SU-DHL-6 (cell line): ENCODE results near the gene TNS3.
A peak's percentile ranks its signal among the peaks of the same experiment; 100 is the strongest.

Experiments used
- H2AFZ ChIP-seq: fragments of 200-600 bp; sonication (generic); 2 replicates; pipeline ENCODE4 v1.6.1; 2014; ENCODE audit warnings: low read depth, mild to moderate bottlenecking, moderate library complexity, mixed read lengths, antibody characterized with exemption, low read length; ENCODE audit not compliant: severe bottlenecking
- H3F3A ChIP-seq: fragments of 200-600 bp; shearing (Covaris generic); 2 replicates; pipeline ENCODE4 v1.6.0; 2016; ENCODE audit warnings: antibody characterized with exemption, mild to moderate bottlenecking; ENCODE audit not compliant: insufficient read depth
- H3K27ac ChIP-seq: fragments of 200-600 bp; sonication (generic); 2 replicates; pipeline ENCODE4 v1.5.1; 2016; ENCODE audit warnings: low read depth, mild to moderate bottlenecking, low read length, moderate library complexity, mixed read lengths
- H3K27me3 ChIP-seq: fragments of 200-600 bp; sonication (generic), shearing (Covaris generic); 2 replicates; pipeline ENCODE4 v1.6.0; 2014; ENCODE audit warnings: mild to moderate bottlenecking, low read length
- H3K36me3 ChIP-seq: fragments of 200-600 bp; sonication (generic); 2 replicates; pipeline ENCODE4 v1.6.1; 2014; ENCODE audit warnings: mild to moderate bottlenecking, low read length, mixed read lengths
- H3K4me2 ChIP-seq: fragments of 300-600, 200-600 bp; shearing (Covaris generic), sonication (generic); 2 replicates; pipeline ENCODE4 v1.6.0; 2014; ENCODE audit warnings: low read length, low read depth, mild to moderate bottlenecking; ENCODE audit not compliant: poor library complexity, severe bottlenecking
- H3K4me3 ChIP-seq: fragments of 200-600 bp; sonication (generic); 2 replicates; pipeline ENCODE4 v1.5.1; 2014; ENCODE audit warnings: antibody characterized with exemption, low read length, mild to moderate bottlenecking, mixed read lengths; ENCODE audit not compliant: insufficient read depth, poor library complexity, severe bottlenecking
- H3K79me2 ChIP-seq: fragments of 200-600 bp; sonication (generic); 2 replicates; pipeline ENCODE4 v1.6.1; 2014; ENCODE audit warnings: mild to moderate bottlenecking, low read length, moderate library complexity; ENCODE audit not compliant: insufficient read depth
- H3K9ac ChIP-seq: fragments of 200-600 bp; sonication (generic); 2 replicates; pipeline ENCODE4 v1.7.0; 2014; ENCODE audit warnings: mild to moderate bottlenecking, low read length
- H3K9me2 ChIP-seq: fragments of 200-600 bp; sonication (generic); replicated peaks from 2 replicates; pipeline ENCODE4 v1.6.1; 2014; ENCODE audit warnings: low read length; ENCODE audit not compliant: insufficient read depth
- H3K9me3 ChIP-seq: fragments of 200-600 bp; sonication (generic); 2 replicates; pipeline ENCODE4 v1.6.1; 2014; ENCODE audit warnings: low read length, mixed read lengths; ENCODE audit not compliant: insufficient read depth
- H4K20me1 ChIP-seq: fragments of 200-600 bp; sonication (generic); 2 replicates; pipeline ENCODE4 v1.6.1; 2014; ENCODE audit warnings: low read depth, mild to moderate bottlenecking, antibody characterized with exemption, low read length, moderate library complexity, mixed read lengths
- EZH2phosphoT487 ChIP-seq: fragments of 200-600 bp; sonication (generic), shearing (Covaris generic); conservative IDR thresholded peaks from 2 replicates; pipeline ENCODE4 v1.6.1; 2018; ENCODE audit warnings: mild to moderate bottlenecking, antibody characterized with exemption, low read length, moderate library complexity, mixed read lengths
- TF ChIP-seq, protein P1 (sequence below): fragments of 200-600 bp; sonication (generic); IDR thresholded peaks from one replicate; pipeline ENCODE4 v1.5.1; 2017; ENCODE audit warnings: antibody characterized with exemption, mild to moderate bottlenecking, low read length, moderate library complexity; ENCODE audit not compliant: insufficient read depth, poor library complexity, severe bottlenecking

TNS3 gene

DNA sequence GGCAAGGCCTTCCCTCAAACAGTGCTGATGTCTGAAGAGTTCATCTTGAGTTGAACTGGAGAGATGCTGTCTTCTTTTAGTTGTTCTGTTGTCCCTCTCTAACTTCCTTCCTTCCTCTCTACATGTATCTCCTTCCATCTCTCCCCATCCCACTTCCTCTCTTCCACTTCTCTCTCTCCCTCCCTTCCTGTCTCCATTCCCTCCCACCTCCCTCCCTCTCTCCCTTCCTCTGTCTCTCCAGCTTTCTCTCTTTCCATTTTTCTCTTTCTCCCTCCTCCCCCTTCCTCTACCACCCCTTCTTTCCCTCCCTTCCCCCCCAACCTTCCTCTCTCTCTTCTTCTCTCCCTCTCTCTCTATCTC is 40.7 kb upstream of the TNS3 start:
- peak overlapping the region; percentile 64 for H3K4me2 ChIP-seq
- H2AFZ ChIP-seq: peak overlapping the region; percentile 57
- H3K36me3 ChIP-seq: no peaks in the 10 kb centered on the region
- H3K9ac ChIP-seq: peak overlapping the region; percentile 52; the same call in 1 of the 2 replicates
- TF ChIP-seq EZH2phosphoT487: no peak
- TF ChIP-seq, protein P1, sequence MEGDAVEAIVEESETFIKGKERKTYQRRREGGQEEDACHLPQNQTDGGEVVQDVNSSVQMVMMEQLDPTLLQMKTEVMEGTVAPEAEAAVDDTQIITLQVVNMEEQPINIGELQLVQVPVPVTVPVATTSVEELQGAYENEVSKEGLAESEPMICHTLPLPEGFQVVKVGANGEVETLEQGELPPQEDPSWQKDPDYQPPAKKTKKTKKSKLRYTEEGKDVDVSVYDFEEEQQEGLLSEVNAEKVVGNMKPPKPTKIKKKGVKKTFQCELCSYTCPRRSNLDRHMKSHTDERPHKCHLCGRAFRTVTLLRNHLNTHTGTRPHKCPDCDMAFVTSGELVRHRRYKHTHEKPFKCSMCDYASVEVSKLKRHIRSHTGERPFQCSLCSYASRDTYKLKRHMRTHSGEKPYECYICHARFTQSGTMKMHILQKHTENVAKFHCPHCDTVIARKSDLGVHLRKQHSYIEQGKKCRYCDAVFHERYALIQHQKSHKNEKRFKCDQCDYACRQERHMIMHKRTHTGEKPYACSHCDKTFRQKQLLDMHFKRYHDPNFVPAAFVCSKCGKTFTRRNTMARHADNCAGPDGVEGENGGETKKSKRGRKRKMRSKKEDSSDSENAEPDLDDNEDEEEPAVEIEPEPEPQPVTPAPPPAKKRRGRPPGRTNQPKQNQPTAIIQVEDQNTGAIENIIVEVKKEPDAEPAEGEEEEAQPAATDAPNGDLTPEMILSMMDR: no peak
- no peaks in the 10 kb centered on the region for H3K79me2 ChIP-seq
- H3K9me3 ChIP-seq: no peaks in the 10 kb centered on the region
- H3F3A ChIP-seq: peaks cover 7% of the 10 kb centered on the region; the same call in 1 of the 2 replicates
- H3K27ac ChIP-seq: peak overlapping the region; percentile 38
- no peaks in the 10 kb centered on the region for H4K20me1 ChIP-seq
- peak overlapping the region; percentile 48 for H3K4me3 ChIP-seq
- no peaks in the 10 kb centered on the region for H3K9me2 ChIP-seq
- H3K27me3 ChIP-seq: no peaks in the 10 kb centered on the region

DNA sequence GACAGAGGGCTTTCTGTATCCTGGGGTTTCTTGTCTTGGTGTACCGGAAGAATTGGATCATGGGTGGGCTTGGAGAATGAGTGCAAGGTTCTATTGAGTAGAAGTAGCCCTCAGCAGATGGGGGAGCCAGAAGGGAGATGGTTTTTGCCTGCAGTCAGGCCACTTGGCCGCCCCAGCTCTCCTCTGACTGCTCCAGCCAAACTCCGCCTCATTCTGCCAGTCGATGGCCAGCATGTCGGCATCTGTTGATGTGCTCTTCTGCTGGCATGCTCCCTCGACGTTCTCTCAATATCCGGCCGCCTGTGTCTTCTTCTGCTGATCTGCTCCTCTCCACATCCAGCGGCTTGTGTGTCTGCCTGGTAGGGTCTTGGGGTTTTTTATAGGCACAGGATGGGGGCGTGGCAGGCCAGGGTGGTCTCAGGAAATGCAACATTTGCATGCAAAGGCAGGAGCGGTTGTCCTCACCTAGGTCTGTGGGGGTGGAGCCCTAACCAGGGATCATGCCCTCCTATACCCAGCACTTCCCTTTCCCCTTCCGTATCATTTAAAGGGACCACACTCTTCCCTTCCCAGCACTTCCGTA is 40.2 kb upstream of the TNS3 start:
- Histone ChIP-seq H3K4me3 (peak overlapping the region; percentile 48), H3K9me3 (no peaks in the 10 kb centered on the region), H3K4me2 (peak overlapping the region; percentile 64), H3K36me3 (no peaks in the 10 kb centered on the region), H3K27ac (peak overlapping the region; percentile 38), H3K9ac (peak overlapping the region; percentile 52), H3K79me2 (no peaks in the 10 kb centered on the region), H4K20me1 (no peaks in the 10 kb centered on the region), H3K27me3 (no peaks in the 10 kb centered on the region), H3F3A (peaks cover 7% of the 10 kb centered on the region; the same call in 1 of the 2 replicates), H3K9me2 (no peaks in the 10 kb centered on the region), H2AFZ (peak overlapping the region; percentile 57)
- TF ChIP-seq EZH2phosphoT487: no peak
- TF ChIP-seq, protein P1: no peak

DNA sequence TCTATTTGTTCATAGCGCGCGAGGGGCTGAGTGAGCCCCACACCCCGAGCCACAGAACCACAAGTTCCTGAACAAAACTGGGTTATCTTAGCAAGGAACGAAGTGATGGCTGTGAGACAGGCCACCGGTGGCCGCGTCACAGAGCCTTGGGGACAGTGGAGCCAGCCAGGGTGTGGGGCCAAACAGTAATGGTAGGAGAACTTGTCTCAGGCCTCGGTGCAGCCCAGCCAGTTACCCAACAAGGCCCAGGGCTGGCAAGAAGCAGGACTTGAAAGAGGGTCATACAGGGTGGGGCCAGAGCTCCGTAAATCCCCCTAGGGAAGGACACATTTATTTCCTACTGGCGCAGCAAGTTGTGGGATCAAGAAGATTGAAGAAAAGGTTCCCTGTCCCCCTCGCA is 39.4 kb upstream of the TNS3 start:
- Histone ChIP-seq H3K9ac (peak overlapping the region; percentile 52), H3K79me2 (no peaks in the 10 kb centered on the region)
- no peak for TF ChIP-seq EZH2phosphoT487
- TF ChIP-seq, protein P1: no peak

More for the DNA sequence above, 39.4 kb upstream of the TNS3 start:
- no peaks in the 10 kb centered on the region for H3K27me3 ChIP-seq
- H4K20me1 ChIP-seq: no peaks in the 10 kb centered on the region
- no peaks in the 10 kb centered on the region for H3K9me3 ChIP-seq
- H3K4me3 ChIP-seq: peak overlapping the region; percentile 48
- H3K9me2 ChIP-seq: no peaks in the 10 kb centered on the region
- peaks cover 7% of the 10 kb centered on the region; the same call in 1 of the 2 replicates for H3F3A ChIP-seq
- no peak overlapping the region for H2AFZ ChIP-seq
- no peaks in the 10 kb centered on the region for H3K36me3 ChIP-seq
- H3K4me2 ChIP-seq: peak overlapping the region; percentile 64
- H3K27ac ChIP-seq: no peak overlapping the region
